ENCODE data around the gene FLNC. TPM values are rescaled to one million over a fixed set of nuclear protein-coding genes. Genes with fewer than 3 reads are reported as not detected.
A peak's percentile ranks its signal among the peaks of the same experiment; 100 is the strongest.

Gene FLNC
- total RNA-seq, 1 donor from 2014 or later, result 839 TPM

DNA sequence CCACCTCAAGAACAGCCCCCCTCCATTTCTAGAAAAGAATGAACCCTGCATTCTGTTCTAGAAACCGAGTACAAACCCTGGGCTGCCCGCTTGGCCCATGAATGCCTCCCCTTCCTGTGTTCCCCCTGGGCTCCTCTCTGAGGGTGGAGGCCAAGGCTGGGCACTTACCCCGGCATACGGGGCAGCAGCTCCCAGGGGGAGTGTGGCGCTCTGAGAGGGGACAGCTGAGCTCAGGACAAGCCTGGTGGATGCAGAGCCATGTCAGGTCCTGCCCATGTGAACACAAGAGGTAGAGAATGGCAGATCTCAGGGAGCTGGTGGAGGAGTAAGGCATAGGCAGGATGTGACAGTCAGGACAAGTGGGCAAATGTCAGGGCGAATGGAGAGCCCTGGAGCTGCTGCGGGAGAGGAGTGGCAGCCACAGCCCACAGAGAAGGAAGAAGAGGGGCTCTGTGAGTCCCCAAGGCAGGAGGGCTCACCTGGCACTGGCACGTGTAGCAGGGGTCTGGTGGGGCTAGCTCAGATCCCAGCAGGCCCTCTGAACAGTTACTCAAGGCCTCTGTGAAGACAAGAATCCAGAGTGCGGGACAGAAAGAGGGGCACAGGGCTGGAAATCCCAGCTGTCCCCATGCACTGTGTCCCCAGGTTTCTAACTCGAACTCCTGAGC lies 51.4 kb downstream of the FLNC start:
- Histone ChIP-seq H3K9me3 (replicated peaks) (no peaks in the 10 kb centered on the region), H3K27ac (replicated peaks) (no peak overlapping the region), H3K4me3 (no peak overlapping the region), H3K27me3 (ENCODE audit: low read depth) (peaks cover 24% of the 10 kb centered on the region), H3K4me1 (peaks cover 3% of the 10 kb centered on the region), H3K36me3 (no peaks in the 10 kb centered on the region)
- peak; percentile 6 for DNase-seq
- TF ChIP-seq, protein P1, sequence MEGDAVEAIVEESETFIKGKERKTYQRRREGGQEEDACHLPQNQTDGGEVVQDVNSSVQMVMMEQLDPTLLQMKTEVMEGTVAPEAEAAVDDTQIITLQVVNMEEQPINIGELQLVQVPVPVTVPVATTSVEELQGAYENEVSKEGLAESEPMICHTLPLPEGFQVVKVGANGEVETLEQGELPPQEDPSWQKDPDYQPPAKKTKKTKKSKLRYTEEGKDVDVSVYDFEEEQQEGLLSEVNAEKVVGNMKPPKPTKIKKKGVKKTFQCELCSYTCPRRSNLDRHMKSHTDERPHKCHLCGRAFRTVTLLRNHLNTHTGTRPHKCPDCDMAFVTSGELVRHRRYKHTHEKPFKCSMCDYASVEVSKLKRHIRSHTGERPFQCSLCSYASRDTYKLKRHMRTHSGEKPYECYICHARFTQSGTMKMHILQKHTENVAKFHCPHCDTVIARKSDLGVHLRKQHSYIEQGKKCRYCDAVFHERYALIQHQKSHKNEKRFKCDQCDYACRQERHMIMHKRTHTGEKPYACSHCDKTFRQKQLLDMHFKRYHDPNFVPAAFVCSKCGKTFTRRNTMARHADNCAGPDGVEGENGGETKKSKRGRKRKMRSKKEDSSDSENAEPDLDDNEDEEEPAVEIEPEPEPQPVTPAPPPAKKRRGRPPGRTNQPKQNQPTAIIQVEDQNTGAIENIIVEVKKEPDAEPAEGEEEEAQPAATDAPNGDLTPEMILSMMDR (IDR thresholded peaks at IDR 0.05; ENCODE audit: borderline replicate concordance), result no peak
- intact Hi-C loops (cut with micrococcal nuclease), result no loop called here

DNA sequence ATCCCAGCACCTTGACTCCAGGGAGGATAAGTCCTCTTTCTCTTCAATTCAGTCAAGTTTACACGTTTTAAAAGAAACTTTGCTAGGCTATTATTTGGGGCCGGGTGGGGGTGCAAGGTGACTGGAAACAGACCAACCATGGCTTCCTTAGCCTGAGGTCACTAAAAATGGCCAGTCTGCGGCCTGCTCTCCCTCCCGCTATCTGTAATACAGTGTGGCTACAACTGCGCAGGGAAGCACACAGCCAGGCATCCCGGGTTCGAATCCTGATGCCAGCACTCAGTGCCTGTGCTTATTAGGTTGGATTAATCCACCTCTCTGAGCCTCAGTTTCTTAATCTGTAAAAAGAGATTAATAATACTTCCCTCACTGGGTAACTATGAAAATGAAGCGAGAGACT lies 51.9 kb downstream of the FLNC start:
- peak; percentile 3 for DNase-seq
- H3K27me3 ChIP-seq (ENCODE audit: low read depth), result peaks cover 28% of the 10 kb centered on the region
- H3K27ac ChIP-seq (replicated peaks), result no peak overlapping the region
- TF ChIP-seq, protein P1 (IDR thresholded peaks at IDR 0.05; ENCODE audit: borderline replicate concordance), result no peak
- H3K36me3 ChIP-seq, result no peaks in the 10 kb centered on the region
- H3K4me1 ChIP-seq, result peaks cover 3% of the 10 kb centered on the region
- intact Hi-C loops (cut with micrococcal nuclease), result no loop called here
- no peak overlapping the region for H3K4me3 ChIP-seq
- no peaks in the 10 kb centered on the region for H3K9me3 ChIP-seq (replicated peaks)

DNA sequence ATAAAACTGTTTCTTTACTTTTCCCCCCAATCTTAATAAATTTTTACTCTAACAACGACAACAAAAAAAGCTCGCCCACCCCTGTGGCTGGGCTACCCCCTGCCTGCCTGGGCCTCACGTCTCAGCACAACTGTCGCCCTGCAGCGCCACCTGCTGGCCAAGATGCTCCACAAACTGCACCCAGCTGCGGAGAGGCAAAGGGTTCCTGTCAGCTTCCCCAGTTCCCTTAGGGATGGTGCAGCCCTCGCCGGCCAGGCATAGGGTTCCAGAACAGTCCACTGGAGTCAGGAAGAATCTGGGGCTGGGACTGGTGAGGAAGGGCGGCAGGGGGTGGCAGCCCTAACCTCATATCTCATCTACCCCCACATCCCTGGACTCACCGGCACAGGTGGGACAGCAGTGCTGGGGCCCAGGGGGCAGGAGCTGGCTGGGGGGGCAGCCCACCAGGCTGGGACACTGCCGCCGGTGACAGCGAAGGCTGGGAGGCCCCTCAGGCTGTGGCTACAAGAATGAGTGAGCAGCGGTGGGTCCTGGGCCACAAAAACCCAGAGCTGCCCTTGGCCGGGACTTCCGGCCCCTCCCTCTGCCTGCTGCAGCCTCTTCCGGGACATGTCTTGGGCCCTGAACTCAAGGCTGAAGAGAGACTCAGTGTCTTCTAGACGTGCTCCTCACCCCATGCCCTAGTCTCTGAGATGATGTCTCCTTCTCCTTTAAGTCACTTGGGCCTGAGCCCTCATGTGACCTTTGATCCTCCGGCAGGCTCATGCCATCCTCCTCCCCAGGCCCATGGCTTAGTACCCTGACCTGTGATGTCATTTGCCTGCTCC lies 53.6 kb downstream of the FLNC start:
- TF ChIP-seq, protein P1 (IDR thresholded peaks at IDR 0.05; ENCODE audit: borderline replicate concordance), result peak; percentile 95
- Histone ChIP-seq H3K4me1 (peaks cover 3% of the 10 kb centered on the region), H3K9me3 (replicated peaks) (no peaks in the 10 kb centered on the region), H3K27me3 (ENCODE audit: low read depth) (peaks cover 31% of the 10 kb centered on the region), H3K27ac (replicated peaks) (no peak overlapping the region), H3K4me3 (peak overlapping the region; percentile 29), H3K36me3 (no peaks in the 10 kb centered on the region)
- DNase-seq, result peak; percentile 81
- intact Hi-C loops (cut with micrococcal nuclease), result no loop called here

DNA sequence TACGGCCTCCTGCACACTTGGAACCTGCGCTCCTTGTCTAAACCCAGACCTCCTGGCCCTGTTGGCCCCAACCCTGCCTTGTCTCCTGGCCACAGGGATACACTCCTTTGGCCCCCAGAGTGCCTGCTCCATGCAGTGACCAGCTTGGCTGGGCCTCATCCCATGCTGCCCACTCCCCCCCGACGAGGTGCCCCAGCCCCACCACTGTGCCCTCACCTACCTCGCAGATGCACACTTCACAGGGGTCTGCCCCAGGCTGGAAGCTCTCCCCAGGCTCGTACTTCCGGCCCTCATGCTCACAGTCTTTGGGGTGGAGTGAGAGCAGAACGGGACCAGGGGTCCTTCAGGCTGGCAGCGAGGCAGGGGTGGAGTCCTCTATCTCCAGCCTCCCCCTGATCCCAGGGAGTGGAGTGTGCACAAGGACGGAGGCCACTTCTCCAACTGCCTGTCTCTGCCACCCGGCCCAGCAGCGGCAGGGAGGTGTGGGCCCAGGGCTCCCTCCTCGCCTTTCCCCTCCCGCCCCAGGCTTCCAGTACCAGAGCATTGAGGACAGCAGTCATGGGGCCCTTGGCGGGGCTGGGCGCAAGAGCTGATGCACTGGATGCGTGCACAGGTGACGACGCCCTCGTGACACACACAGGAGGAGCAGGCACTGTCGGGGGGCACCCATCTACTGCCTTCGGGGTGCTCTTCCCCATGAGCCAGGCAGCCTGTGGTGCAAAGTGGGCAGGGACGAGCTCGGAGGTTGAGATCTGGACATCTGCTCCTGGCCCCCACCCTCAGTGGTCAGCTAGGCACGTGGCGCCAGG lies 54.6 kb downstream of the FLNC start:
- Histone ChIP-seq H3K27me3 (ENCODE audit: low read depth) (peaks cover 34% of the 10 kb centered on the region), H3K4me1 (peaks cover 3% of the 10 kb centered on the region), H3K4me3 (no peak overlapping the region), H3K9me3 (replicated peaks) (no peaks in the 10 kb centered on the region), H3K27ac (replicated peaks) (no peak overlapping the region), H3K36me3 (no peaks in the 10 kb centered on the region)
- TF ChIP-seq, protein P1 (IDR thresholded peaks at IDR 0.05; ENCODE audit: borderline replicate concordance), result no peak
- intact Hi-C loops (cut with micrococcal nuclease), result no loop called here
- DNase-seq, result peak; percentile 8
